Esophagus muscularis mucosa (tissue), 4 donors: Measurements from ENCODE around the gene ACO2.

ENCODE experiments used
- CTCF ChIP-seq, 3 experiments: fragments of 200-600 bp in 2 of 3; fragments of 450-650 bp in 1 of 3; sonication (generic) in 2 of 3; IDR thresholded peaks; one replicate each; pipeline ENCODE4 v1.5.1; 2017 to 2019; ENCODE audit warnings: antibody characterized with exemption in 3 of 3, mild to moderate bottlenecking in 2 of 3, moderate library complexity in 1 of 3
- EP300 ChIP-seq: sonication (generic); formaldehyde crosslinking; IDR thresholded peaks from one replicate; pipeline ENCODE4 v1.6.1; 2017; ENCODE audit warnings: antibody characterized with exemption
- POLR2A ChIP-seq: fragments of 450-650 bp; IDR thresholded peaks from one replicate; pipeline ENCODE4 v1.6.1; 2017; ENCODE audit warnings: antibody characterized with exemption, moderate library complexity, mild to moderate bottlenecking, low read depth

- TF ChIP-seq CTCF (IDR thresholded peaks at IDR 0.05) (no peak), POLR2A (no peak), EP300 (no peak)
These were observed 57.4 kb downstream of the ACO2 start for GRCh38 chr22:41526226-41526829.
